NT2/D1 (cell line): ENCODE measurements around the gene SAT1.

Experiments
- SUZ12 ChIP-seq: IDR thresholded peaks from 2 replicates; pipeline ENCODE4 v1.6.1; 2011; ENCODE audit not compliant: insufficient read length, insufficient read depth; ENCODE audit errors: extremely low read depth
- YY1 ChIP-seq: IDR thresholded peaks from 2 replicates; pipeline ENCODE4 v1.6.1; 2011; ENCODE audit not compliant: insufficient read length, insufficient read depth
- ZNF274 ChIP-seq: IDR thresholded peaks from 2 replicates; pipeline ENCODE4 v1.6.1; 2011; ENCODE audit warnings: mild to moderate bottlenecking, low read depth, low read length

GRCh38 chrX:23788946-23789345 lies 6.0 kb downstream of the SAT1 start:
- no peak for TF ChIP-seq YY1
- no peak for TF ChIP-seq ZNF274
- no peak for TF ChIP-seq SUZ12
